A673 (cell line): Measurements from ENCODE around the gene PIK3AP1. TPM values are rescaled to one million over a fixed set of nuclear protein-coding genes. Genes with fewer than 3 reads are reported as not detected.

Experiments
- BruUV-seq: library from RNA; stranded (reverse); fragments of 400-500 nt; replicated peaks from 2 replicates; lab custom pipeline; 2021; lab: Mats Ljungman, UMichigan
- CTCF ChIA-PET: fragments of 300-600 bp; sonication (Branson Sonifier 250); formaldehyde crosslinking; loops from one replicate; lab custom pipeline; 2022; ENCODE audit warnings: antibody characterized with exemption; lab: Charles Lee
- POLR2A ChIA-PET: fragments of 300-600 bp; sonication (Branson Sonifier 250); formaldehyde crosslinking; loops from one replicate; lab custom pipeline; 2022; ENCODE audit warnings: antibody characterized with exemption; ENCODE audit not compliant: low non-redundant PET; lab: Charles Lee
- DNase-seq: peaks from one replicate; pipeline ENCODE4 v3.0.0-alpha.2; 2015; ENCODE audit warnings: low spot score
- H3K27ac ChIP-seq: fragments of 200-600 bp; sonication (generic); 2 replicates; pipeline ENCODE4 v1.5.1; 2016; ENCODE audit warnings: mixed run types, low read depth, mild to moderate bottlenecking, mixed read lengths, antibody characterized with exemption, low read length; ENCODE audit not compliant: poor library complexity, severe bottlenecking
- H3K27me3 ChIP-seq: fragments of 200-600 bp; sonication (generic); replicated peaks from 2 replicates; pipeline ENCODE4 v1.6.1; 2017; ENCODE audit warnings: mixed run types, low read depth, mild to moderate bottlenecking, mixed read lengths, antibody characterized with exemption, low read length; ENCODE audit not compliant: insufficient read depth, poor library complexity
- H3K36me3 ChIP-seq: fragments of 200-600 bp; sonication (generic); 2 replicates; pipeline ENCODE4 v1.6.1; 2016; ENCODE audit warnings: mixed run types, mild to moderate bottlenecking, mixed read lengths, antibody characterized with exemption, low read length; ENCODE audit not compliant: insufficient read depth, poor library complexity, severe bottlenecking
- H3K4me1 ChIP-seq: fragments of 200-600 bp; sonication (generic); 2 replicates; pipeline ENCODE4 v1.6.1; 2017; ENCODE audit warnings: mixed run types, mild to moderate bottlenecking, mixed read lengths, antibody characterized with exemption, low read length; ENCODE audit not compliant: insufficient read depth, poor library complexity, severe bottlenecking
- H3K4me3 ChIP-seq: fragments of 200-600 bp; sonication (generic); 2 replicates; pipeline ENCODE4 v1.5.1; 2016; ENCODE audit warnings: low read depth, mixed run types, mild to moderate bottlenecking, mixed read lengths, low read length; ENCODE audit not compliant: poor library complexity, severe bottlenecking
- H3K9me3 ChIP-seq: fragments of 200-600 bp; sonication (generic); 2 replicates; pipeline ENCODE4 v1.6.1; 2016; ENCODE audit warnings: mixed run types, low read depth, mild to moderate bottlenecking, mixed read lengths, antibody characterized with exemption, low read length; ENCODE audit not compliant: poor library complexity, severe bottlenecking
- EZH2 ChIP-seq: fragments of 200-600 bp; sonication (generic); IDR thresholded peaks from 2 replicates; pipeline ENCODE4 v1.6.1; 2017; ENCODE audit warnings: borderline replicate concordance, low read depth, mild to moderate bottlenecking, mixed read lengths, antibody characterized with exemption, low read length; ENCODE audit not compliant: poor library complexity, severe bottlenecking
- intact Hi-C: fragments of 100-400 bp; cut with micrococcal nuclease; formaldehyde crosslinking; loops from one replicate; pipeline ENCODE4 v1.10.0; 2022; ENCODE audit not compliant: unreplicated experiment
- total RNA-seq: library from RNA; stranded (reverse); gene quantifications from 2 replicates; pipeline ENCODE4 v1.2.3, GENCODE V29; 2021
- TF ChIP-seq, protein P1 (sequence below): fragments of 300-800, 200-600 bp; sonication (generic); conservative IDR thresholded peaks from 2 replicates; pipeline ENCODE4 v1.5.1; 2017; ENCODE audit warnings: low read depth, mild to moderate bottlenecking, antibody characterized with exemption, low read length, moderate library complexity, mixed read lengths

PIK3AP1 gene
- total RNA-seq, 1 experiment from 2014 or later: 0.24 TPM

DNA sequence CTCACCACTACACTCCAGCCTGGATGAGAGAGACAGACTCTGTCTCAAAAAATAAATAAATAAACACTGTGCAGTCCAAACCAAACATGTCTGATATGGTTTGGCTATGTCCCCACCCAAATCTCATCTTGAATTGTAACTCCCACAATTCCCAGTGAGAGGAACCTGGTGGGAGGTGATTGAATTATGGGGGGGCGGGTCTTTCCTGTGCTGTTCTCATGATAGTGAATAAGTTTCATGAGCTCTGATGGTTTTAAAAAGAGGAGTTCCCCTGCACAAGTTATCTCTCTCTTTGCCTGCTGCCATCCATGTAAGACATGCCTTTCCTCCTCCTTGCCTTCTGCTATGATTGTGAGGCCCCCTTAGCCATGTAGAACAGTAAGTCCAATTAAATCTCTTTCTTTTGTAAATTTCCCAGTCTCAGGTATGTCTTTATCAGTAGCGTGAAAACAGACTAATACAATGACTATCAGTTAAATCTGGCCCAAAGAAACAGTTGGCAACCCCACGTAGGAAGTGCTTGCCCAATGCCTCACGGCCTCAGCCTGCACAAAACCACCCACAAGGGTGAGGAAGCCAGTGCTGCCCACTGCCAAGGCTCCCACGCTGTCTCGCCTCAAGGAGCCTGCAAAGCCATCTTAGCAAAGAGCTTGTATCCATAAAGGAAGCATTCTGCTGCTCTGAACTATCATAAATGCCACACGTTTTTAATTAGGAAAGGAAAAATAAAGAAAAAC lies 64.7 kb downstream of the PIK3AP1 start:
- Histone ChIP-seq H3K9me3 (no peaks in the 10 kb centered on the region), H3K36me3 (no peaks in the 10 kb centered on the region), H3K27ac (no peak overlapping the region), H3K4me3 (no peak overlapping the region), H3K27me3 (no peaks in the 10 kb centered on the region), H3K4me1 (no peaks in the 10 kb centered on the region)
- CTCF ChIA-PET: no interaction called here
- POLR2A ChIA-PET: no interaction called here
- intact Hi-C loops: no loop called here
- TF ChIP-seq EZH2: no peak
- TF ChIP-seq, protein P1, sequence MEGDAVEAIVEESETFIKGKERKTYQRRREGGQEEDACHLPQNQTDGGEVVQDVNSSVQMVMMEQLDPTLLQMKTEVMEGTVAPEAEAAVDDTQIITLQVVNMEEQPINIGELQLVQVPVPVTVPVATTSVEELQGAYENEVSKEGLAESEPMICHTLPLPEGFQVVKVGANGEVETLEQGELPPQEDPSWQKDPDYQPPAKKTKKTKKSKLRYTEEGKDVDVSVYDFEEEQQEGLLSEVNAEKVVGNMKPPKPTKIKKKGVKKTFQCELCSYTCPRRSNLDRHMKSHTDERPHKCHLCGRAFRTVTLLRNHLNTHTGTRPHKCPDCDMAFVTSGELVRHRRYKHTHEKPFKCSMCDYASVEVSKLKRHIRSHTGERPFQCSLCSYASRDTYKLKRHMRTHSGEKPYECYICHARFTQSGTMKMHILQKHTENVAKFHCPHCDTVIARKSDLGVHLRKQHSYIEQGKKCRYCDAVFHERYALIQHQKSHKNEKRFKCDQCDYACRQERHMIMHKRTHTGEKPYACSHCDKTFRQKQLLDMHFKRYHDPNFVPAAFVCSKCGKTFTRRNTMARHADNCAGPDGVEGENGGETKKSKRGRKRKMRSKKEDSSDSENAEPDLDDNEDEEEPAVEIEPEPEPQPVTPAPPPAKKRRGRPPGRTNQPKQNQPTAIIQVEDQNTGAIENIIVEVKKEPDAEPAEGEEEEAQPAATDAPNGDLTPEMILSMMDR: no peak
- DNase-seq: no peak
- no TSS peak for BruUV-seq

DNA sequence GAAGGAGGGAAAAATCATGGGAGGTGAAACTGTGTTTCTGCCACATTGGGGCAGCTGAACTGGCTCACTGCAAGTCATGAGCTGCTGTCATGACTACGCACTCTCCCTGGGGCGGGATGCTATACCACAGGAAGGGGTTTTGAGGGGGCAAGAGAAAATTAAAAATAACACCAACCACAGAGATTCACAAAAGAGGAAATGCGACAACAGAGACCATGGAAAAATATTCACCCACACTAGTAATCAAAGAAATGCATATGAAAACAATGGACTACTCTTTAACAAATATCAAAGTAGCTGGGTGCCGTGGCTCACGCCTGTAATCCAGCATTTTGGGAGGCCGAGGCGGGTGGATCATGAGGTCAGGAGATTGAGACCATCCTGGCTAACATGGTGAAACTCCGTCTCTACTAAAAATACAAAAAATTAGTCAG lies 68.3 kb downstream of the PIK3AP1 start:
- no peaks in the 10 kb centered on the region for H3K4me1 ChIP-seq
- POLR2A ChIA-PET: no interaction called here
- intact Hi-C loops: no loop called here
- no peak overlapping the region for H3K4me3 ChIP-seq
- H3K36me3 ChIP-seq: no peaks in the 10 kb centered on the region
- H3K27me3 ChIP-seq: peaks cover 8% of the 10 kb centered on the region
- no TSS peak for BruUV-seq
- CTCF ChIA-PET: interaction anchor here (0.7 kb wide), 1 partner anchor 9 kb away, joined by 4 read pairs; no protein-coding TSS in a partner anchor
- H3K27ac ChIP-seq: no peak overlapping the region
- no peaks in the 10 kb centered on the region for H3K9me3 ChIP-seq
- no peak for TF ChIP-seq EZH2
- TF ChIP-seq, protein P1: no peak
- no peak for DNase-seq

DNA sequence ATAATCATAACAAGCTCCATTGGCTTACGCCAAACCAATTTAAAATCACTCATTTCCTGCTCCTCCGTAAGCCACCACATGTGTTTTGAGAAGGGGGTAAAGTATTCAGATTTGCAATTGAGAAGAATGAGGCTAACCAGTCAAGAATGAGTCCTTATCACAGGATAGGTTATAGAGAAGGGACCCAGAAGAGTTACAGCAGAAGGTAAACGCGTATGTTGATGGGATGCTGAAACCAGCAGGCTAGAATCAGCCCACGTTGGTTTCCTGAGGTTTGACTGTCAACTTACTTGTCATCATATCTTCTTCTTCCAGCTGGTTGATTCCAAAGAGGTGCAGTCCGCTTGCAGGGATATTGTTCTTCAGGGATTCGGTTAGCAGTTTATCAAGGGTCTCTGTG lies 69.4 kb downstream of the PIK3AP1 start:
- no peaks in the 10 kb centered on the region for H3K9me3 ChIP-seq
- H3K36me3 ChIP-seq: no peaks in the 10 kb centered on the region
- CTCF ChIA-PET: no interaction called here
- POLR2A ChIA-PET: no interaction called here
- TF ChIP-seq EZH2: no peak
- TF ChIP-seq, protein P1: no peak
- intact Hi-C loops: no loop called here
- no peak for DNase-seq
- H3K4me3 ChIP-seq: no peak overlapping the region
- no peak overlapping the region for H3K27ac ChIP-seq
- peaks cover 8% of the 10 kb centered on the region for H3K27me3 ChIP-seq
- no peaks in the 10 kb centered on the region for H3K4me1 ChIP-seq
- no TSS peak for BruUV-seq
